Endothelial cell of umbilical vein (primary cell): ENCODE data around the gene HOXA13. TPM values are rescaled to one million over a fixed set of nuclear protein-coding genes. Genes with fewer than 3 reads are reported as not detected.
A peak's percentile ranks its signal among the peaks of the same experiment; 100 is the strongest.

ENCODE experiments used
- BruUV-seq: library from RNA; stranded (reverse); fragments of 400-500 nt; replicated peaks from 2 replicates; lab custom pipeline; 2021; lab: Mats Ljungman, UMichigan
- CTCF ChIA-PET: fragments of 300-600, 350-600 bp; sonication (Branson Sonifier 250); formaldehyde crosslinking; loops from one replicate; lab custom pipeline; 2021; ENCODE audit warnings: antibody characterized with exemption, inconsistent platforms; lab: Charles Lee
- POLR2A ChIA-PET: fragments of 300-600, 350-600 bp; sonication (Branson Sonifier 250); formaldehyde crosslinking; loops from one replicate; lab custom pipeline; 2021; ENCODE audit warnings: antibody characterized with exemption, inconsistent platforms; lab: Charles Lee
- DNase-seq: peaks from one replicate; pipeline ENCODE4 v3.0.0-alpha.2; 2011; ENCODE audit warnings: low read depth, low spot score
- FAIRE-seq: peaks from 2 replicates; lab custom pipeline; 2011; peaks lifted over from hg19 to GRCh38; lab: Jason Lieb, UNC
- H2AFZ ChIP-seq: 2 replicates; pipeline ENCODE4 v1.6.0; 2012; ENCODE audit warnings: low read depth, low read length, control low read depth, inconsistent platforms
- H3K27ac ChIP-seq: 2 replicates; pipeline ENCODE4 v1.5.1; 2011; ENCODE audit warnings: low read depth, mild to moderate bottlenecking, control low read depth, low read length, moderate library complexity; ENCODE audit not compliant: insufficient read depth
- H3K27me3 ChIP-seq, 2 experiments: 2 replicates each; pipeline versions ENCODE4 v1.6.0 to v1.6.1; 2011; ENCODE audit warnings: low read length in 2 of 2, mixed read lengths in 1 of 2; ENCODE audit not compliant: control insufficient read depth in 2 of 2, insufficient read depth in 2 of 2
- H3K36me3 ChIP-seq, 2 experiments: 2 replicates in 1 of 2; 3 replicates in 1 of 2; pipeline ENCODE4 v1.5.1; 2011; ENCODE audit warnings: low read length in 2 of 2, mild to moderate bottlenecking in 1 of 2, moderate library complexity in 1 of 2; ENCODE audit not compliant: control insufficient read depth in 2 of 2, insufficient read depth in 2 of 2; ENCODE audit errors: extremely low read depth in 1 of 2
- H3K4me1 ChIP-seq: 3 replicates; pipeline ENCODE4 v1.5.1; 2011; ENCODE audit warnings: mild to moderate bottlenecking, low read length; ENCODE audit not compliant: control insufficient read depth, insufficient read depth; ENCODE audit errors: extremely low read depth
- H3K4me2 ChIP-seq: 2 replicates; pipeline ENCODE4 v1.6.1; 2011; ENCODE audit warnings: low read length, control low read depth, mixed read lengths; ENCODE audit not compliant: insufficient read depth
- H3K4me3 ChIP-seq, 3 experiments: fragments of 200-600 bp in 1 of 3; sonication (generic), shearing (Covaris generic) in 1 of 3; replicated peaks in 1 of 3; 2 replicates each; pipeline ENCODE4 v1.5.1; 2011 to 2016; ENCODE audit warnings: control low read depth in 3 of 3, low read length in 3 of 3, mild to moderate bottlenecking in 2 of 3, inconsistent platforms in 1 of 3, low read depth in 1 of 3, moderate library complexity in 1 of 3; ENCODE audit not compliant: insufficient read depth in 1 of 3
- H3K79me2 ChIP-seq: 2 replicates; pipeline ENCODE4 v1.6.0; 2012; ENCODE audit warnings: low read length, inconsistent platforms; ENCODE audit not compliant: control insufficient read depth, insufficient read depth
- H3K9ac ChIP-seq: replicated peaks from 2 replicates; pipeline ENCODE3; 2011; ENCODE audit warnings: low read length, control low read depth; ENCODE audit not compliant: insufficient read depth; ENCODE audit errors: extremely low read depth
- H3K9me1 ChIP-seq: replicated peaks from 3 replicates; pipeline ENCODE4 v1.6.0; 2011; ENCODE audit warnings: mild to moderate bottlenecking, low read length; ENCODE audit not compliant: control insufficient read depth, insufficient read depth; ENCODE audit errors: extremely low read depth
- H3K9me3 ChIP-seq: replicated peaks from 2 replicates; pipeline ENCODE4 v1.5.1; 2012; ENCODE audit warnings: low read length, inconsistent platforms; ENCODE audit not compliant: control insufficient read depth, insufficient read depth
- H4K20me1 ChIP-seq: replicated peaks from 2 replicates; pipeline ENCODE3; 2011; ENCODE audit warnings: mild to moderate bottlenecking, low read length; ENCODE audit not compliant: control insufficient read depth, insufficient read depth; ENCODE audit errors: extremely low read depth
- CTCF ChIP-seq, 2 donors: IDR thresholded peaks; 1 replicate in 1 of 2; 2 replicates in 1 of 2; pipeline ENCODE4 v1.5.1; 2011; ENCODE audit warnings: low read length in 2 of 2, mild to moderate bottlenecking in 2 of 2, moderate library complexity in 2 of 2, control low read depth in 1 of 2, inconsistent platforms in 1 of 2, low read depth in 1 of 2; ENCODE audit not compliant: insufficient read depth in 1 of 2; ENCODE audit errors: extremely low read depth in 1 of 2
- EZH2 ChIP-seq: IDR thresholded peaks from 2 replicates; pipeline ENCODE4 v1.6.1; 2012; ENCODE audit warnings: borderline replicate concordance, low read depth, mild to moderate bottlenecking, moderate library complexity, low read length, inconsistent platforms; ENCODE audit not compliant: severe bottlenecking
- FOS ChIP-seq: IDR thresholded peaks from 2 replicates; pipeline ENCODE4 v1.6.1; 2011; ENCODE audit warnings: mild to moderate bottlenecking, low read length, moderate library complexity, borderline replicate concordance; ENCODE audit not compliant: insufficient read depth
- GATA2 ChIP-seq: IDR thresholded peaks from 2 replicates; pipeline ENCODE4 v1.7.0; 2011; ENCODE audit warnings: low read depth, mild to moderate bottlenecking, moderate library complexity, mixed read lengths, low read length; ENCODE audit not compliant: insufficient read length, insufficient read depth
- JUN ChIP-seq: IDR thresholded peaks from 2 replicates; pipeline ENCODE4 v1.6.1; 2011; ENCODE audit warnings: borderline replicate concordance, low read depth; ENCODE audit not compliant: insufficient read length, insufficient read depth
- MYC ChIP-seq: IDR thresholded peaks from one replicate; pipeline ENCODE4 v1.6.1; 2011; ENCODE audit warnings: mild to moderate bottlenecking, low read depth, low read length
- POLR2A ChIP-seq: IDR thresholded peaks from 2 replicates; pipeline ENCODE4 v1.6.1; 2012; ENCODE audit warnings: low read depth, mild to moderate bottlenecking, control low read depth, low read length
- POLR2AphosphoS5 ChIP-seq: IDR thresholded peaks from 2 replicates; pipeline ENCODE4 v1.6.1; 2012; ENCODE audit warnings: low read depth, mild to moderate bottlenecking, control low read depth, low read length, moderate library complexity; ENCODE audit not compliant: insufficient read depth
- dilution Hi-C: fragments of 300-500 bp; cut with MboI; formaldehyde crosslinking; loops from one replicate; pipeline ENCODE4 v1.15.0; 2019; ENCODE audit warnings: low sequenced_read_pairs; ENCODE audit not compliant: extremely low pct_ligation_motif_present
- intact Hi-C: fragments of 100-400 bp; cut with micrococcal nuclease; formaldehyde crosslinking; loops from one replicate; pipeline ENCODE4 v1.10.0; 2022
- polyA plus RNA-seq, 4 experiments: library from polyadenylated mRNA; depleted of rRNA in 3 of 4; stranded (reverse) in 3 of 4; unstranded in 1 of 4; fragments of >200 nt; gene quantifications; 2 replicates each; pipeline versions ENCODE4 v1.2.1 to v1.2.3, GENCODE V29; 2011 to 2012; ENCODE audit warnings: missing spikeins in 1 of 4
- total RNA-seq: library from RNA; stranded (reverse); gene quantifications from 2 replicates; pipeline ENCODE4 v1.2.3, GENCODE V29; 2021
- TF ChIP-seq, protein P1 (sequence below): IDR thresholded peaks from 2 replicates; pipeline ENCODE4 v1.6.1; 2011; ENCODE audit not compliant: insufficient read depth, insufficient read length

The HOXA13 gene
- total and polyA plus RNA-seq, 2 donors (not counting 3 experiments of a cell fraction or from before 2014, with no cell fraction given): 0.22 TPM; not detected in 1

GRCh38 chr7:27176524-27176845 lies 23.4 kb downstream of the HOXA13 start:
- no peaks in the 10 kb centered on the region for H3K27me3 ChIP-seq
- TF ChIP-seq CTCF (IDR thresholded peaks at IDR 0.05; ENCODE audit: extremely low read depth in 1 of 2, insufficient read depth in 1 of 2, low read depth in 1 of 2, low read length in 2 of 2) (no peak), MYC (no peak), JUN (no peak), EZH2 (no peak), FOS (no peak), POLR2A (no peak), POLR2AphosphoS5 (no peak), GATA2 (no peak)
- TF ChIP-seq, protein P1, sequence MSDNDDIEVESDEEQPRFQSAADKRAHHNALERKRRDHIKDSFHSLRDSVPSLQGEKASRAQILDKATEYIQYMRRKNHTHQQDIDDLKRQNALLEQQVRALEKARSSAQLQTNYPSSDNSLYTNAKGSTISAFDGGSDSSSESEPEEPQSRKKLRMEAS: no peak
- DNase-seq (no peak), FAIRE-seq (peak; percentile 31)
- H3K9me1 ChIP-seq: no peaks in the 10 kb centered on the region
- ChIA-PET CTCF (interaction anchor here (1.0 to 8.0 kb wide), 13 partner anchors 7 to 807 kb away, joined by 3 to 86 read pairs (median 6); partner anchors contain the start of genes HOXA11, HOXA3 and HOXA5), POLR2A (interaction anchor here (1.0 to 2.5 kb wide), 5 partner anchors 8 to 976 kb away, joined by 3 to 8 read pairs (median 7); partner anchors contain the start of genes HNRNPA2B1, HOXA11, HOXA3 and HOXA9)
- peak overlapping the region; percentile 95 for H3K9ac ChIP-seq
- dilution Hi-C loops: no loop called here
- H3K79me2 ChIP-seq: peaks cover 95% of the 10 kb centered on the region
- no peaks in the 10 kb centered on the region for H4K20me1 ChIP-seq
- peak overlapping the region in 2 of 3 experiments; percentile 34 to 94 for H3K4me3 ChIP-seq
- no TSS peak for BruUV-seq
- peak overlapping the region; percentile 98 for H3K4me2 ChIP-seq
- peak overlapping the region; percentile 96 for H3K27ac ChIP-seq
- peaks cover 61% of the 10 kb centered on the region for H3K4me1 ChIP-seq
- H3K9me3 ChIP-seq: no peaks in the 10 kb centered on the region
- H2AFZ ChIP-seq: no peak overlapping the region
- no peaks in the 10 kb centered on the region for H3K36me3 ChIP-seq
- intact Hi-C loops: no loop called here
